ENCODE results near the gene CEP112. TPM values are rescaled to one million over a fixed set of nuclear protein-coding genes. Genes with fewer than 3 reads are reported as not detected.

CEP112 gene
- polyA plus RNA-seq, 1 donor from 2014 or later, result 6.0 TPM

DNA sequence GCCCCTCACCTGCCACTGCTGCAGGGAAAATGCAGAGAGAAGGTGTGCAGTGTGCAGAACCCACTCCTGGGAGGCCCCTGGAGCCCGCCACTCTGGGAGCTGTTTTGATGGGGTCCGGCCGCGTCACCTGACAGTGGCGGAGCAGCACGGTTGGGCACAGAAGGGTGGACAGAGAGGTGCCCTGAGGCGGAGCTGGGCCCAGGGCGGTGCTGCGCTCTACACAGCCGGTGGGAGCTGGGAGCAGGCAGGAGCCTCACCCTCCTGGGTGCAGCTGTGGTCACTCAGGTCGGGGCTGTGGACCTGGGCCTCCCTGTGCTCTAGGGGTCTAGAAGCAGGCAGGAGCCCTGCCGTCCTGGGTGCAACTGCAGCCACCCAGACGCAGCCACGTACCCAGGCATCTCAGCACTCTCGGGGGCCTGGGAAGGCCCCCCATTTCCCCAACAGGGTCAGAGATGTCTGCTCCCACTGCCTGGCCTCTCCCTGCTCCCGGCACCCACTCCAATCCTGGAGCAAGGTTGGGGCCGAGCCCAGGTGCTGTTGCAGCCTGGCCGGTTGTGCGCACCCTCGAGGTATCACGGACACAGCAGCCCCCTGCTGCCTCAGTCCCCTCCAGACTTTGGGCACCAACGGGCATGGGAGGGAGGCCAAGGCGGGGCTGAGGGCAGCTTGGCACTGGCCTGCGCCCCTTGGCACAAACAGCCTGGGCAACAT, 326.1 kb downstream of the CEP112 start:
- TF ChIP-seq SMC3 (conservative IDR thresholded peaks at IDR 0.05; ENCODE audit: poor library complexity) (no peak), EP300 (conservative IDR thresholded peaks at IDR 0.05; ENCODE audit: poor library complexity, severe bottlenecking) (no peak), TAF1 (IDR thresholded peaks at IDR 0.05; ENCODE audit: low read depth) (no peak), REST (IDR thresholded peaks at IDR 0.05; ENCODE audit: borderline replicate concordance) (no peak), RAD21 (conservative IDR thresholded peaks at IDR 0.05) (no peak), POLR2AphosphoS5 (IDR thresholded peaks at IDR 0.05) (no peak)
- TF ChIP-seq, protein P1, sequence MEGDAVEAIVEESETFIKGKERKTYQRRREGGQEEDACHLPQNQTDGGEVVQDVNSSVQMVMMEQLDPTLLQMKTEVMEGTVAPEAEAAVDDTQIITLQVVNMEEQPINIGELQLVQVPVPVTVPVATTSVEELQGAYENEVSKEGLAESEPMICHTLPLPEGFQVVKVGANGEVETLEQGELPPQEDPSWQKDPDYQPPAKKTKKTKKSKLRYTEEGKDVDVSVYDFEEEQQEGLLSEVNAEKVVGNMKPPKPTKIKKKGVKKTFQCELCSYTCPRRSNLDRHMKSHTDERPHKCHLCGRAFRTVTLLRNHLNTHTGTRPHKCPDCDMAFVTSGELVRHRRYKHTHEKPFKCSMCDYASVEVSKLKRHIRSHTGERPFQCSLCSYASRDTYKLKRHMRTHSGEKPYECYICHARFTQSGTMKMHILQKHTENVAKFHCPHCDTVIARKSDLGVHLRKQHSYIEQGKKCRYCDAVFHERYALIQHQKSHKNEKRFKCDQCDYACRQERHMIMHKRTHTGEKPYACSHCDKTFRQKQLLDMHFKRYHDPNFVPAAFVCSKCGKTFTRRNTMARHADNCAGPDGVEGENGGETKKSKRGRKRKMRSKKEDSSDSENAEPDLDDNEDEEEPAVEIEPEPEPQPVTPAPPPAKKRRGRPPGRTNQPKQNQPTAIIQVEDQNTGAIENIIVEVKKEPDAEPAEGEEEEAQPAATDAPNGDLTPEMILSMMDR (IDR thresholded peaks at IDR 0.05; ENCODE audit: poor library complexity, severe bottlenecking), result no peak
- Histone ChIP-seq H3F3A (ENCODE audit: insufficient read depth, low read length, poor library complexity, severe bottlenecking) (no peaks in the 10 kb centered on the region), H3K4me3 (ENCODE audit: low read length) (no peak overlapping the region), H3K9me2 (ENCODE audit: insufficient read depth, low read length) (no peaks in the 10 kb centered on the region), H4K20me1 (ENCODE audit: insufficient read depth) (no peaks in the 10 kb centered on the region), H3K36me3 (ENCODE audit: insufficient read depth, low read length) (no peaks in the 10 kb centered on the region), H3K9ac (ENCODE audit: low read length) (no peak overlapping the region), H3K9me3 (ENCODE audit: low read length) (no peaks in the 10 kb centered on the region), H3K27me3 (ENCODE audit: insufficient read depth, low read depth, low read length) (no peaks in the 10 kb centered on the region), H3K79me2 (replicated peaks; ENCODE audit: insufficient read depth, low read length) (no peaks in the 10 kb centered on the region), H3K27ac (ENCODE audit: low read length) (no peak overlapping the region), H2AFZ (ENCODE audit: low read depth, low read length) (no peak overlapping the region), H3K4me2 (ENCODE audit: low read length) (no peak overlapping the region)

- H3K27me3 ChIP-seq (ENCODE audit: insufficient read depth, low read depth, low read length), result no peaks in the 10 kb centered on the region
- TF ChIP-seq EP300 (conservative IDR thresholded peaks at IDR 0.05; ENCODE audit: poor library complexity, severe bottlenecking) (no peak), MXI1 (conservative IDR thresholded peaks at IDR 0.05; ENCODE audit: poor library complexity, severe bottlenecking) (no peak), REST (IDR thresholded peaks at IDR 0.05; ENCODE audit: borderline replicate concordance) (no peak), SMC3 (conservative IDR thresholded peaks at IDR 0.05; ENCODE audit: poor library complexity) (no peak), RAD21 (conservative IDR thresholded peaks at IDR 0.05) (no peak), EZH2 (IDR thresholded peaks at IDR 0.05; ENCODE audit: borderline replicate concordance, insufficient read depth, low read length, poor library complexity, severe bottlenecking) (no peak), POLR2AphosphoS5 (IDR thresholded peaks at IDR 0.05) (no peak), TAF1 (IDR thresholded peaks at IDR 0.05; ENCODE audit: low read depth) (no peak)
- TF ChIP-seq, protein P1 (IDR thresholded peaks at IDR 0.05; ENCODE audit: poor library complexity, severe bottlenecking), result no peak
- no peak overlapping the region for H3K9ac ChIP-seq (ENCODE audit: low read length)
- no peak overlapping the region for H2AFZ ChIP-seq (ENCODE audit: low read depth, low read length)
- no peak overlapping the region for H3K27ac ChIP-seq (ENCODE audit: low read length)
- no peak overlapping the region for H3K4me2 ChIP-seq (ENCODE audit: low read length)
- no peaks in the 10 kb centered on the region for H3K9me3 ChIP-seq (ENCODE audit: low read length)
- H3K9me2 ChIP-seq (ENCODE audit: insufficient read depth, low read length), result no peaks in the 10 kb centered on the region
- no peaks in the 10 kb centered on the region for H3K79me2 ChIP-seq (replicated peaks; ENCODE audit: insufficient read depth, low read length)
- no peaks in the 10 kb centered on the region for H3K36me3 ChIP-seq (ENCODE audit: insufficient read depth, low read length)
- H3K4me3 ChIP-seq (ENCODE audit: low read length), result no peak overlapping the region
- no peaks in the 10 kb centered on the region for H4K20me1 ChIP-seq (ENCODE audit: insufficient read depth)
- no peaks in the 10 kb centered on the region for H3F3A ChIP-seq (ENCODE audit: insufficient read depth, low read length, poor library complexity, severe bottlenecking)
These were observed 327.5 kb downstream of the CEP112 start for GRCh38 chr17:65864394-65864793.

All from neural cell (in vitro differentiated cells).